ENCODE measurements around the gene TMPO.
"Not testable (repeated sequence)": the region's sequence is repeated elsewhere in the genome, so short reads cannot be mapped to it uniquely, and the experiment has no call there.

TMPO gene

DNA sequence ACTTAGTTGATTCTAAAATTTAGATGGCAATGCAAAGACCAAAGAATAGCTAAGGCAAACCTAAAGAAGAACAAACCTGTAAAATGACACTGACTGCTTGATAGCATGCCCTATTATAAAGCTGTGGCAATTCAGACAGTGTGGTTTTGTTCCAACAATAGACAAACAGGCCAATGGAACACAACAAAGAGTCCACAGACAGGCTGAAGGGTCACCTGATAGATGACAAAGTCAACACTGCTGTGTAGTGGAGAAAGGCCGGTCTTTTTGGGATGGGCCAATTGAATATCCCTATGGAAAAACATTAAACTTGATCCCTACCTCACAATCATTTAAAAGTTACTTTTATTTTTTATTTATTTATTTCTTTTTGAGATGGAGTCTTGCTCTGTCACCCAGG, 44.3 kb downstream of the TMPO start:
- TF ChIP-seq, protein P1, sequence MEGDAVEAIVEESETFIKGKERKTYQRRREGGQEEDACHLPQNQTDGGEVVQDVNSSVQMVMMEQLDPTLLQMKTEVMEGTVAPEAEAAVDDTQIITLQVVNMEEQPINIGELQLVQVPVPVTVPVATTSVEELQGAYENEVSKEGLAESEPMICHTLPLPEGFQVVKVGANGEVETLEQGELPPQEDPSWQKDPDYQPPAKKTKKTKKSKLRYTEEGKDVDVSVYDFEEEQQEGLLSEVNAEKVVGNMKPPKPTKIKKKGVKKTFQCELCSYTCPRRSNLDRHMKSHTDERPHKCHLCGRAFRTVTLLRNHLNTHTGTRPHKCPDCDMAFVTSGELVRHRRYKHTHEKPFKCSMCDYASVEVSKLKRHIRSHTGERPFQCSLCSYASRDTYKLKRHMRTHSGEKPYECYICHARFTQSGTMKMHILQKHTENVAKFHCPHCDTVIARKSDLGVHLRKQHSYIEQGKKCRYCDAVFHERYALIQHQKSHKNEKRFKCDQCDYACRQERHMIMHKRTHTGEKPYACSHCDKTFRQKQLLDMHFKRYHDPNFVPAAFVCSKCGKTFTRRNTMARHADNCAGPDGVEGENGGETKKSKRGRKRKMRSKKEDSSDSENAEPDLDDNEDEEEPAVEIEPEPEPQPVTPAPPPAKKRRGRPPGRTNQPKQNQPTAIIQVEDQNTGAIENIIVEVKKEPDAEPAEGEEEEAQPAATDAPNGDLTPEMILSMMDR (IDR thresholded peaks at IDR 0.05; ENCODE audit: low read depth, low read length): no peak
- no peak for DNase-seq (ENCODE audit: low read depth, low spot score)
- in situ Hi-C loops (cut with HindIII; ENCODE audit: low sequenced_read_pairs): no loop called here
- no peak overlapping the region for H3K4me3 ChIP-seq (ENCODE audit: low read depth, low read length)

DNA sequence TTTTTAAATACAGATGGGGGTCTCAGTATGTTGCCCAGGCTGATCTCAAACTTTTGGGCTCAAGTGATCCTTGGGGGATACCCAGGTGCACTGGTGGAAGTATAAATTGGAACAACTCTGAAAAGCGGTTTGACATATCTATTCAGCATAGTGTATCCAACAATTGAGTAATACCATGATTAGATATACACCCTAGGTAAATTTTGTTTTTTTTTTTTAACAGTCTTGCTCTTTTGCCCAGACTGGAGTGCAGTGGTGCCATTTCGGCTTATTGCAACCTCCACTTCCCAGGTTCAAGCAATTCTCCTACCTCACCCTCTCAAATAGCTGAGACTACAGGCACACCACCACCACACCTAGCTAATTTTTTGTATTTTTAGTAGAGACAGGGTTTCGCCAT, 46.5 kb downstream of the TMPO start:
- TF ChIP-seq, protein P1 (IDR thresholded peaks at IDR 0.05; ENCODE audit: low read depth, low read length): no peak
- H3K4me3 ChIP-seq (ENCODE audit: low read depth, low read length): no peak overlapping the region
- DNase-seq (ENCODE audit: low read depth, low spot score): no peak
- in situ Hi-C loops (cut with HindIII; ENCODE audit: low sequenced_read_pairs): no loop called here

DNA sequence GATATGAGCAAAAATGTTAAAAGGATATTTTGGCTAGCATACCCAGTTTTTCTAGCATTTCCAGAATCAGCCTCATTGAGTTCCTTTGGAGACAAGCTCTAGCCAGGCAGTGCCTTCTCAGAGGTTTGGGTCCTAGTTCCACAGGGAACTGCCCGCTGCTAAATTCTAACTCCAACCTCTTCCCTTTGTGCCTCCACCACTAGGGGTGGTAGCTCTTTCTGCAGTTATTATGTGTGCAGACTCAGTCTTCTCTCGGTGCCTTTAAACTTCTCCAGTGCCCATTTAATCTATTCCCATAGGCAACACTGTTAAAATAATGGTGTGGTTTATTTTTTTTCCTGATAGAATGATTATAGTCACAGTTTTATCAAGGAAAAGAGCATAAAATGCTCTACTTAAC, 56.6 kb downstream of the TMPO start:
- TF ChIP-seq, protein P1 (IDR thresholded peaks at IDR 0.05; ENCODE audit: low read depth, low read length): peak; percentile 41
- no peak overlapping the region for H3K4me3 ChIP-seq (ENCODE audit: low read depth, low read length)
- in situ Hi-C loops (cut with HindIII; ENCODE audit: low sequenced_read_pairs): no loop called here
- DNase-seq (ENCODE audit: low read depth, low spot score): no peak

DNA sequence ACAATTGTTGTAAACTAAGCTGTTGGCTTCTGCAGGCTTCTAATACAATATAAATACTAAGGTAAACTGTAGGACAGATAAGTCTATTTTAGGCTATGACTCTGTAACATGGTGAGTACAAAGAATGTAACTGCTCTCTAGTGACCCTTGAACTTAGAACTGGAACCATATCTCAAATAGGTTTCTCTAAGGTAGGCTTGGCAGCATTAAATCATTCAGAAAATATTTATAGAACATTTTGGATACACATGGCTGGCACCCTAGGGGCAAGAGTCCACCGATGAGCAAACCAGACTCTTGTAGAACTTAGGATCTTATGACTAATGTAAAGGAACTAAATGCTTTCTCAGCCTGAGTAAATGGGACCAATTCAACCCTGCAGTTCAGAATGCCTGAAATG, 58.7 kb downstream of the TMPO start:
- H3K4me3 ChIP-seq (ENCODE audit: low read depth, low read length): no peak overlapping the region
- in situ Hi-C loops (cut with HindIII; ENCODE audit: low sequenced_read_pairs): no loop called here
- no peak for DNase-seq (ENCODE audit: low read depth, low spot score)
- TF ChIP-seq, protein P1 (IDR thresholded peaks at IDR 0.05; ENCODE audit: low read depth, low read length): no peak

DNA sequence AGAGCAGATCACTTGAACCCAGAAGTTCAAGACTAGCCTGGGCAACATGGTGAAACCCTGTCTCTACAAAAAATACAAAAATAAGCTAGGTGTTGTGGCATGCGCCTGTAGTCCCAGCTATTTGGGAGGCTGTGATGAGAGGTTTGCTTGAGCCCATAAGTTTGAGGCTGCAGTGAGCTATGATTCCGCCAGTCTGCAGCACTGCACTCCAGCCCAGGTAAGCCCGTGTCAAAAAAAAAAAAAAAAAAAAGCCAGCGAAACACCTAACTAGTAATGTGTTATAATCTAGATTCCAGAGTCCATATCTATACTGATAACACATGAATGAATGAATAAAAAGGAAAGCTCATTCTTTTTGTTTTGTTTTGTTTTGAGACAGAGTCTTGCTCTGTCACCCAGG, 59.6 kb downstream of the TMPO start:
- in situ Hi-C loops (cut with HindIII; ENCODE audit: low sequenced_read_pairs): no loop called here
- H3K4me3 ChIP-seq (ENCODE audit: low read depth, low read length): no peak overlapping the region
- no peak for DNase-seq (ENCODE audit: low read depth, low spot score)
- TF ChIP-seq, protein P1 (IDR thresholded peaks at IDR 0.05; ENCODE audit: low read depth, low read length): no peak

DNA sequence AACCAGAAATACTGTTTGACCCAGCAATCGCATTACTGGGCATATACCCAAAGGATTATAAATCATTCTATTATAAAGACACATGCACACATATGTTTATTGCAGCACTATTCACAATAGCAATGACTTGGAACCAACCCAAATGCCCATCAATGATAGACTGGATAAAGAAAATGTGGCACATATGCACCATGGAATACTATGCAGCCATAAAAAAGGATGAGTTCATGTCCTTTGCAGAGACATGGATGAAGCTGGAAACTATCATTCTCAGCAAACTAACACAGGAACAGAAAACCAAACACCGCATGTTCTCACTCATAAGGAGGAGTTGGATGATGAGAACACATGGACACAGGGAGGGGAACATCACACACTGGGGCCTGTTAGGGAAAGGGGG, 61.4 kb downstream of the TMPO start:
- H3K4me3 ChIP-seq (ENCODE audit: low read depth, low read length): not testable (repeated sequence)

DNA sequence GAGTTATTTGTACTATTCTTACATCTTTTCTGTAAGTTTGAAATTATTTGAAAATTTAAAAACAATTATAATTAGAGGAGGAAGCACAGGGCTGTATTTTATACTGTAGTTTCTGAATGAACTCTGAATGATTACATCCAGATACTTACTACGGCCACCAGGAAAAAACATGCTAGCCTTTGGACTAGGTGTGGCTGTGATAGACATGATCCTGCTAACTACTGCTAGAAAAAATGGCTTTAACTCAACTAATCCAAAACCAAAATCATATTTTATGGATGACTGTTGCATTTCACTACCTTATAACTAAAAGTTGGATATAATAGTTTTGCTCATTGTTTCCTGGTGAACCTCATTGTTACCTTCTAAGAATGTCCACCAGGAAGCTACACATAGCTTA, 63.0 kb downstream of the TMPO start:
- in situ Hi-C loops (cut with HindIII; ENCODE audit: low sequenced_read_pairs): no loop called here
- TF ChIP-seq, protein P1 (IDR thresholded peaks at IDR 0.05; ENCODE audit: low read depth, low read length): no peak
- DNase-seq (ENCODE audit: low read depth, low spot score): no peak
- no peak overlapping the region for H3K4me3 ChIP-seq (ENCODE audit: low read depth, low read length)

More for the DNA sequence above, 61.4 kb downstream of the TMPO start:
- in situ Hi-C loops (cut with HindIII; ENCODE audit: low sequenced_read_pairs); DNase-seq (ENCODE audit: low read depth, low spot score): not testable (repeated sequence)

All from astrocyte of the spinal cord (primary cell).